Measurements from ENCODE around the gene LHX3.
"Not testable (repeated sequence)": the region's sequence is repeated elsewhere in the genome, so short reads cannot be mapped to it uniquely, and the experiment has no call there.

Gene LHX3

DNA sequence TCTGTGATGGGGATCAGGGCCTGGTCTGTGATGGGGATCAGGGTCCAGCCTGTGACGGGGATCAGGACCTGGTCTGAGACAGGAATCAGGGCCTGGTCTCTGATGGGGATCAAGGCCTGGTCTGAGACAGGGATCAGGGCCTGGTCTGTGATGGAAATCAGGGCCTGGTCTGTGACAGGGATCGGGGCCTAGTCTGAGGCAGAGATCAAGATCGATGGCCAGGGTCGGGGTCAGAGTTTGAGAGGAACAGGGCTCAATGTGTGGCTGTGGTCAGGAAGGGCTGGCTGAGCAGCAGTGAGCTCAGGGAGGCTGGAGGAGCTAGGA is 52.4 kb downstream of the LHX3 start:
- Histone ChIP-seq H3K9ac (ENCODE audit: low read length) (no peak overlapping the region), H3K27me3 (replicated peaks; ENCODE audit: insufficient read depth, low read length) (peaks cover 90% of the 10 kb centered on the region), H3K79me2 (ENCODE audit: low read length) (no peaks in the 10 kb centered on the region), H3K27ac (ENCODE audit: low read length) (no peak overlapping the region), H3K9me2 (replicated peaks; ENCODE audit: insufficient read depth, low read length) (no peaks in the 10 kb centered on the region), H3K36me3 (replicated peaks; ENCODE audit: insufficient read depth, low read length) (no peaks in the 10 kb centered on the region), H3K4me1 (ENCODE audit: low read length) (no peaks in the 10 kb centered on the region), H3K4me3 (ENCODE audit: low read length) (no peak overlapping the region), H3K4me2 (ENCODE audit: low read depth, low read length) (no peak overlapping the region), H3F3A (ENCODE audit: insufficient read depth, low read length) (no peaks in the 10 kb centered on the region), H2AFZ (ENCODE audit: low read length) (no peak overlapping the region), H4K20me1 (ENCODE audit: insufficient read depth, low read length) (no peaks in the 10 kb centered on the region), H3K9me3 (replicated peaks; ENCODE audit: insufficient read depth, low read length) (no peaks in the 10 kb centered on the region)
- no peak for DNase-seq
- TF ChIP-seq EZH2 (optimal IDR thresholded peaks at IDR 0.05; ENCODE audit: low read depth, low read length) (no peak), EZH2phosphoT487 (IDR thresholded peaks at IDR 0.05; ENCODE audit: low read length) (no peak)
- TF ChIP-seq, protein P1, sequence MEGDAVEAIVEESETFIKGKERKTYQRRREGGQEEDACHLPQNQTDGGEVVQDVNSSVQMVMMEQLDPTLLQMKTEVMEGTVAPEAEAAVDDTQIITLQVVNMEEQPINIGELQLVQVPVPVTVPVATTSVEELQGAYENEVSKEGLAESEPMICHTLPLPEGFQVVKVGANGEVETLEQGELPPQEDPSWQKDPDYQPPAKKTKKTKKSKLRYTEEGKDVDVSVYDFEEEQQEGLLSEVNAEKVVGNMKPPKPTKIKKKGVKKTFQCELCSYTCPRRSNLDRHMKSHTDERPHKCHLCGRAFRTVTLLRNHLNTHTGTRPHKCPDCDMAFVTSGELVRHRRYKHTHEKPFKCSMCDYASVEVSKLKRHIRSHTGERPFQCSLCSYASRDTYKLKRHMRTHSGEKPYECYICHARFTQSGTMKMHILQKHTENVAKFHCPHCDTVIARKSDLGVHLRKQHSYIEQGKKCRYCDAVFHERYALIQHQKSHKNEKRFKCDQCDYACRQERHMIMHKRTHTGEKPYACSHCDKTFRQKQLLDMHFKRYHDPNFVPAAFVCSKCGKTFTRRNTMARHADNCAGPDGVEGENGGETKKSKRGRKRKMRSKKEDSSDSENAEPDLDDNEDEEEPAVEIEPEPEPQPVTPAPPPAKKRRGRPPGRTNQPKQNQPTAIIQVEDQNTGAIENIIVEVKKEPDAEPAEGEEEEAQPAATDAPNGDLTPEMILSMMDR (IDR thresholded peaks at IDR 0.05; ENCODE audit: low read length), result no peak

DNA sequence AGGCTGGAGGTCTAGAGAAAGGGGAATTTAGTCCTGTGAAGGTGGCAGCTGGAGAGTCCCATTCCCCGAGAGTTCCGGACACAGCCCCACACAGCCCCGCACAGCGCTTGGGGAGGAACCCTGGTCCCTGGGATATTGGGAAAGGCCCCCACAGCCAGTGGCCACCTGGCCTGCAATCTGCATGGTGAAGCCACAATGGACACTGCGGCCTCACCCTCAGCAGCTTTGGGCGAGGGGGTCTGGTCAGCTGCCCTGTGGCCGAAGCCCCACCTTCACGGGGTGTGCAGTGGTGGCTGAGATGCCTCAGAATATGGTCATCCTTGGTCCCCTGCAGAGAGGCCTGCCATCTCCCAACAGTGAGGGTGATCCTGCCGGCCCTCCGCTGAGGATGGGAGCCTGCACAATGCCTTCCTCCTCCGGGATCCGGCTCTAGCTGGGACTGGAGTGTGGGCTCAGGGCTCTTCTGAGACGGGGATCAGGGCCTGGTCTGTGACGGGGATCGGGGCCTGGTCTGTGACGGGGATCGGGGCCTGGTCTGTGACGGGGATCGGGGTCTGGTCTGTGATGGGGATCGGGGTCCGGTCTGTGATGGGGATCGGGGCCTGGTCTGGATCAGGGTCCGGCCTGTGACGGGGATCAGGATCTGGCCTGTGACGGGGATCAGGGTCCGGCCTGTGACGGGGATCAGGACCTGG is 52.9 kb downstream of the LHX3 start:
- H3K27ac ChIP-seq (ENCODE audit: low read length), result no peak overlapping the region
- H3F3A ChIP-seq (ENCODE audit: insufficient read depth, low read length), result no peaks in the 10 kb centered on the region
- H3K9me2 ChIP-seq (replicated peaks; ENCODE audit: insufficient read depth, low read length), result no peaks in the 10 kb centered on the region
- no peaks in the 10 kb centered on the region for H4K20me1 ChIP-seq (ENCODE audit: insufficient read depth, low read length)
- no peaks in the 10 kb centered on the region for H3K9me3 ChIP-seq (replicated peaks; ENCODE audit: insufficient read depth, low read length)
- DNase-seq, result no peak
- H3K4me2 ChIP-seq (ENCODE audit: low read depth, low read length), result no peak overlapping the region
- H3K9ac ChIP-seq (ENCODE audit: low read length), result no peak overlapping the region
- H2AFZ ChIP-seq (ENCODE audit: low read length), result no peak overlapping the region
- H3K36me3 ChIP-seq (replicated peaks; ENCODE audit: insufficient read depth, low read length), result no peaks in the 10 kb centered on the region
- no peaks in the 10 kb centered on the region for H3K79me2 ChIP-seq (ENCODE audit: low read length)
- peaks cover 90% of the 10 kb centered on the region for H3K27me3 ChIP-seq (replicated peaks; ENCODE audit: insufficient read depth, low read length)
- TF ChIP-seq, protein P1 (IDR thresholded peaks at IDR 0.05; ENCODE audit: low read length), result no peak
- TF ChIP-seq EZH2phosphoT487 (IDR thresholded peaks at IDR 0.05; ENCODE audit: low read length), result no peak
- TF ChIP-seq EZH2 (optimal IDR thresholded peaks at IDR 0.05; ENCODE audit: low read depth, low read length), result no peak
- H3K4me3 ChIP-seq (ENCODE audit: low read length), result no peak overlapping the region
- H3K4me1 ChIP-seq (ENCODE audit: low read length), result no peaks in the 10 kb centered on the region

DNA sequence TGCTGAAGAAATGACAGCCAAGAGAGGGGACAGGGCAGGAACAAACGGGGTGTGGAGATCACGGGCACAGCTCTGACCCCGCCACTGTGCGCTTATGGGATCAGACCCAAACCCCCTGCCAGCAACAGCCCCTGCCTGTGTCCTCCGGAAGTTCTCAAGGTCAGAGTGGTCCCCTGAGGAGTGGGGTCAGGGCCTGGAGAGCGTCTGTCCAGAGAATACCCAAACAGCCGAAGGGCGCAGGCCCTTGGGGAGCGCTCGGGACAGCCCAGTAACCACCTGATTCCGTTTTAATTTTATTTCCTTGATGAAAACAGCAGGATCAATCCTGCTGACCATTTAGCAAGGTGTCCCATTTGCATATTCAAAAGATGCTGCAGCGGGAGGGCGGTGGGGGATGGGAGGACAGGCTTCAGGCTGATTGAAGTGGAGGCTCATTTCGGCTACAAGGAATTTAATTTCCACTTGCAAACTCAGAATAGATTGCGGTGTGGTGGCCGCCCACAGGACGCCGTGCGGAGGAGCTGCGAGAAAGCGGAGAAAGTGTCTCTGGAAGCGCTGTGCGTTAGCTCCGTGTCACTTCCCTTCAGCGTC is 53.6 kb downstream of the LHX3 start:
- no peaks in the 10 kb centered on the region for H3K9me2 ChIP-seq (replicated peaks; ENCODE audit: insufficient read depth, low read length)
- no peak overlapping the region for H3K4me3 ChIP-seq (ENCODE audit: low read length)
- no peaks in the 10 kb centered on the region for H3K79me2 ChIP-seq (ENCODE audit: low read length)
- H3K9ac ChIP-seq (ENCODE audit: low read length), result no peak overlapping the region
- peaks cover 90% of the 10 kb centered on the region for H3K27me3 ChIP-seq (replicated peaks; ENCODE audit: insufficient read depth, low read length)
- H3F3A ChIP-seq (ENCODE audit: insufficient read depth, low read length), result no peaks in the 10 kb centered on the region
- no peaks in the 10 kb centered on the region for H4K20me1 ChIP-seq (ENCODE audit: insufficient read depth, low read length)
- no peaks in the 10 kb centered on the region for H3K36me3 ChIP-seq (replicated peaks; ENCODE audit: insufficient read depth, low read length)
- no peak overlapping the region for H2AFZ ChIP-seq (ENCODE audit: low read length)
- no peak overlapping the region for H3K4me2 ChIP-seq (ENCODE audit: low read depth, low read length)
- DNase-seq, result no peak
- no peaks in the 10 kb centered on the region for H3K9me3 ChIP-seq (replicated peaks; ENCODE audit: insufficient read depth, low read length)
- H3K27ac ChIP-seq (ENCODE audit: low read length), result no peak overlapping the region
- no peaks in the 10 kb centered on the region for H3K4me1 ChIP-seq (ENCODE audit: low read length)
- TF ChIP-seq, protein P1 (IDR thresholded peaks at IDR 0.05; ENCODE audit: low read length), result no peak
- TF ChIP-seq EZH2phosphoT487 (IDR thresholded peaks at IDR 0.05; ENCODE audit: low read length), result no peak
- TF ChIP-seq EZH2 (optimal IDR thresholded peaks at IDR 0.05; ENCODE audit: low read depth, low read length), result no peak

DNA sequence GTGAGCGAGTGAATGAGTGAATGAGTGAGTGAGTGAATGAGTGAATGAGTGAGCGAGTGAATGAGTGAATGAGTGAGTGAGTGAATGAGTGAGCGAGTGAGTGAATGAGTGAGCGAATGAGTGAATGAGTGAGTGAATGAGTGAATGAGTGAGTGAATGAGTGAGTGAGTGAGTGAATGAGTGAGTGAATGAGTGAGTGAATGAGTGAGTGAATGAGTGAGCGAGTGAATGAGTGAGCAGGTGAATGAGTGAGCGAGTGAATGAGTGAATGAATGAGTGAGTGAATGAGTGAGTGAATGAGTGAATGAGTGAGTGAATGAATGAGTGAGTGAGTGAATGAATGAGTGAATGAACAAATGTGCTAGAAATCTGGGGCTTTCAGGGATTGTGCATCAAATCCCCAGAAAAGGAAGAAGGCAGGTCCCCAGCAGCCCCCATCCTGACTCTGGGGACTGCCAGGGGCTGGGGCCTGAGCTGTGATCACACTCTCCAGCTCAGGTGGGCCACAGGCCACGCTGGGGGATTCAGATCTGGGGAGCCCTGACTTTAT is 54.2 kb downstream of the LHX3 start:
- not testable (repeated sequence) for H4K20me1 ChIP-seq (ENCODE audit: insufficient read depth, low read length); H3K27ac ChIP-seq (ENCODE audit: low read length); DNase-seq; H3K9me2 ChIP-seq (replicated peaks; ENCODE audit: insufficient read depth, low read length); H3K79me2 ChIP-seq (ENCODE audit: low read length); H2AFZ ChIP-seq (ENCODE audit: low read length); H3K4me1 ChIP-seq (ENCODE audit: low read length); H3F3A ChIP-seq (ENCODE audit: insufficient read depth, low read length); H3K36me3 ChIP-seq (replicated peaks; ENCODE audit: insufficient read depth, low read length); H3K4me2 ChIP-seq (ENCODE audit: low read depth, low read length); H3K9me3 ChIP-seq (replicated peaks; ENCODE audit: insufficient read depth, low read length); H3K4me3 ChIP-seq (ENCODE audit: low read length); H3K9ac ChIP-seq (ENCODE audit: low read length)
- peaks cover 91% of the 10 kb centered on the region for H3K27me3 ChIP-seq (replicated peaks; ENCODE audit: insufficient read depth, low read length)
